ENCODE results near the gene ZMYM3.
"Not testable (repeated sequence)": the region's sequence is repeated elsewhere in the genome, so short reads cannot be mapped to it uniquely, and the experiment has no call there.

- TF ChIP-seq CTCF, POLR2A (IDR thresholded peaks at IDR 0.05): not testable (repeated sequence)
These were observed 18.4 kb upstream of the ZMYM3 start for GRCh38 chrX:71272313-71272712.
